H9 (cell line): Measurements from ENCODE around the gene PPARA. TPM values are rescaled to one million over a fixed set of nuclear protein-coding genes. Genes with fewer than 3 reads are reported as not detected.

ENCODE experiments used
- DNase-seq: peaks from one replicate; pipeline ENCODE4 v3.0.0-alpha.2; 2017
- H2AFZ ChIP-seq: one replicate; pipeline ENCODE4 v1.6.1; 2013; ENCODE audit warnings: mild to moderate bottlenecking, low read length, control low read depth, moderate library complexity
- H2AK5ac ChIP-seq: 2 replicates; pipeline ENCODE4 v1.6.1; 2013; ENCODE audit warnings: low read length, control low read depth, mixed read lengths; ENCODE audit not compliant: insufficient read length
- H2BK120ac ChIP-seq: one replicate; pipeline ENCODE4 v1.6.1; 2013; ENCODE audit warnings: low read depth, mild to moderate bottlenecking, low read length, control low read depth, inconsistent platforms; ENCODE audit not compliant: poor library complexity, severe bottlenecking
- H2BK12ac ChIP-seq: 2 replicates; pipeline ENCODE4 v1.6.1; 2013; ENCODE audit warnings: low read length, control low read depth, mixed read lengths, low read depth; ENCODE audit not compliant: insufficient read length
- H2BK15ac ChIP-seq: 2 replicates; pipeline ENCODE4 v1.6.1; 2013; ENCODE audit warnings: low read depth, low read length, control low read depth
- H2BK20ac ChIP-seq: one replicate; pipeline ENCODE4 v1.6.1; 2013; ENCODE audit warnings: low read depth, mild to moderate bottlenecking, low read length, control low read depth, inconsistent platforms; ENCODE audit not compliant: poor library complexity, severe bottlenecking
- H2BK5ac ChIP-seq: 2 replicates; pipeline ENCODE4 v1.6.1; 2013; ENCODE audit warnings: low read length, control low read depth, mixed read lengths; ENCODE audit not compliant: insufficient read length
- H3K14ac ChIP-seq: 2 replicates; pipeline ENCODE4 v1.6.1; 2013; ENCODE audit warnings: low read length, control low read depth; ENCODE audit not compliant: insufficient read depth
- H3K18ac ChIP-seq: 2 replicates; pipeline ENCODE4 v1.6.1; 2013; ENCODE audit warnings: low read depth, mild to moderate bottlenecking, mixed read lengths, low read length, control low read depth; ENCODE audit not compliant: insufficient read length
- H3K23ac ChIP-seq: 2 replicates; pipeline ENCODE4 v1.6.1; 2013; ENCODE audit warnings: low read length, control low read depth, mixed read lengths, low read depth; ENCODE audit not compliant: insufficient read length
- H3K23me2 ChIP-seq: 2 replicates; pipeline ENCODE4 v1.6.1; 2013; ENCODE audit warnings: low read depth, mild to moderate bottlenecking, mixed read lengths, low read length, control low read depth; ENCODE audit not compliant: insufficient read length, poor library complexity, severe bottlenecking
- H3K27ac ChIP-seq: 2 replicates; pipeline ENCODE4 v1.5.1; 2013; ENCODE audit warnings: low read length, control low read depth, mixed read lengths, low read depth; ENCODE audit not compliant: insufficient read length
- H3K27me3 ChIP-seq: 2 replicates; pipeline ENCODE4 v1.6.1; 2013; ENCODE audit warnings: low read length, control low read depth, inconsistent platforms; ENCODE audit not compliant: insufficient read depth
- H3K4ac ChIP-seq: 2 replicates; pipeline ENCODE4 v1.6.1; 2013; ENCODE audit warnings: low read depth, mild to moderate bottlenecking, control low read depth, inconsistent platforms, low read length, moderate library complexity
- H3K4me1 ChIP-seq: 2 replicates; pipeline ENCODE4 v1.6.1; 2013; ENCODE audit warnings: low read length, control low read depth, inconsistent platforms; ENCODE audit not compliant: insufficient read depth
- H3K4me2 ChIP-seq: 2 replicates; pipeline ENCODE4 v1.6.1; 2013; ENCODE audit warnings: low read length, control low read depth, mixed read lengths; ENCODE audit not compliant: insufficient read length, insufficient read depth
- H3K56ac ChIP-seq: 2 replicates; pipeline ENCODE4 v1.6.1; 2013; ENCODE audit warnings: low read depth, mild to moderate bottlenecking, mixed read lengths, low read length, control low read depth; ENCODE audit not compliant: insufficient read length
- H3K79me1 ChIP-seq: 2 replicates; pipeline ENCODE4 v1.6.1; 2013; ENCODE audit warnings: low read depth, mild to moderate bottlenecking, moderate library complexity, low read length, control low read depth, inconsistent platforms; ENCODE audit not compliant: insufficient read depth, poor library complexity, severe bottlenecking
- H3K79me2 ChIP-seq: 2 replicates; pipeline ENCODE4 v1.6.1; 2013; ENCODE audit warnings: low read length, control low read depth, inconsistent platforms; ENCODE audit not compliant: insufficient read depth
- H3K9ac ChIP-seq: 2 replicates; pipeline ENCODE4 v1.6.1; 2013; ENCODE audit warnings: low read length, control low read depth, mixed read lengths; ENCODE audit not compliant: insufficient read length; ENCODE audit errors: extremely low read depth
- H3K9me3 ChIP-seq: one replicate; pipeline ENCODE4 v1.6.1; 2013; ENCODE audit warnings: low read depth, low read length, inconsistent platforms; ENCODE audit not compliant: control insufficient read depth
- H3T11ph ChIP-seq: one replicate; pipeline ENCODE4 v1.6.1; 2013; ENCODE audit warnings: mild to moderate bottlenecking, low read length, control low read depth, inconsistent platforms
- H4K20me1 ChIP-seq: one replicate; pipeline ENCODE4 v1.6.1; 2013; ENCODE audit not compliant: control insufficient read depth, insufficient read length, insufficient read depth
- H4K5ac ChIP-seq: 2 replicates; pipeline ENCODE4 v1.6.1; 2013; ENCODE audit warnings: low read depth, mild to moderate bottlenecking, mixed read lengths, low read length, control low read depth; ENCODE audit not compliant: insufficient read length
- H4K8ac ChIP-seq: replicated peaks from 2 replicates; pipeline ENCODE4 v1.6.1; 2013; ENCODE audit warnings: low read length, control low read depth, mixed read lengths, low read depth; ENCODE audit not compliant: insufficient read length
- H4K91ac ChIP-seq: 2 replicates; pipeline ENCODE4 v1.6.1; 2013; ENCODE audit warnings: low read depth, mild to moderate bottlenecking, moderate library complexity, mixed read lengths, low read length, control low read depth; ENCODE audit not compliant: insufficient read length
- H3K27ac Mint-ChIP-seq, 3 experiments: 2 replicates in 2 of 3; 3 replicates in 1 of 3; pipeline ENCODE4 v1.8.0; 2020 to 2021; ENCODE audit warnings: mixed read lengths in 3 of 3, mild to moderate bottlenecking in 1 of 3, moderate library complexity in 1 of 3
- H3K27me3 Mint-ChIP-seq: 2 replicates; pipeline ENCODE4 v1.8.0; 2021; ENCODE audit warnings: low read depth, mild to moderate bottlenecking, moderate library complexity, mixed read lengths
- H3K36me3 Mint-ChIP-seq, 3 experiments: 2 replicates in 2 of 3; 3 replicates in 1 of 3; pipeline ENCODE4 v1.8.0; 2020 to 2021; ENCODE audit warnings: low read depth in 3 of 3, mixed read lengths in 3 of 3; ENCODE audit not compliant: insufficient read depth in 1 of 3
- H3K4me1 Mint-ChIP-seq, 2 experiments: 2 replicates each; pipeline ENCODE4 v1.8.0; 2020; ENCODE audit warnings: mixed read lengths in 2 of 2
- H3K4me3 Mint-ChIP-seq, 2 experiments: 2 replicates in 1 of 2; 3 replicates in 1 of 2; pipeline ENCODE4 v1.8.0; 2020 to 2021; ENCODE audit warnings: mild to moderate bottlenecking in 2 of 2, mixed read lengths in 2 of 2, moderate library complexity in 1 of 2
- H3K9me3 Mint-ChIP-seq, 2 experiments: 2 replicates in 1 of 2; 3 replicates in 1 of 2; pipeline ENCODE4 v1.8.0; 2020; ENCODE audit warnings: mild to moderate bottlenecking in 2 of 2, mixed read lengths in 2 of 2, moderate library complexity in 1 of 2
- CTCF ChIP-seq: fragments of 200-600 bp; sonication (generic); conservative IDR thresholded peaks from 3 replicates; pipeline ENCODE4 v1.8.0; 2021; ENCODE audit warnings: antibody characterized with exemption, mild to moderate bottlenecking
- WGBS: extraction: QIAGEN DNeasy Blood & Tissue Kit; methylation state at CpG from one replicate; pipeline ENCODE4 v1.1.7; 2013; ENCODE audit warnings: missing lambda C conversion rate, low lambda C conversion rate, mixed read lengths; ENCODE audit not compliant: insufficient read length; ENCODE audit errors: extremely low coverage; 5-methylcytosine and 5-hydroxymethylcytosine counted together
- total RNA-seq: library from RNA; stranded (reverse); gene quantifications from 2 replicates; pipeline ENCODE4 v1.2.1, GENCODE V29; 2021

PPARA gene
- total RNA-seq, 1 experiment from 2014 or later = 7.3 TPM

GRCh38 chr22:46124383-46125144 lies 25.8 kb upstream of the PPARA start:
- Histone ChIP-seq H2AFZ (no peak overlapping the region), H3K23ac (no peak overlapping the region), H2BK12ac (no peak overlapping the region), H2BK20ac (no peak overlapping the region), H4K8ac (no peak overlapping the region), H3K27ac (no peak overlapping the region), H4K91ac (no peak overlapping the region), H3K4me1 (no peaks in the 10 kb centered on the region), H3K27me3 (no peaks in the 10 kb centered on the region), H3K18ac (no peak overlapping the region), H3T11ph (no peak overlapping the region), H2BK5ac (no peak overlapping the region), H3K79me1 (no peaks in the 10 kb centered on the region), H2BK15ac (no peak overlapping the region), H2AK5ac (no peak overlapping the region), H3K4me2 (no peak overlapping the region), H3K9me3 (no peaks in the 10 kb centered on the region), H3K9ac (no peak overlapping the region), H3K23me2 (no peaks in the 10 kb centered on the region), H3K79me2 (no peaks in the 10 kb centered on the region), H3K4ac (no peak overlapping the region), H3K14ac (no peak overlapping the region; the same call in 1 of the 2 replicates), H4K5ac (no peak overlapping the region), H2BK120ac (no peak overlapping the region), H4K20me1 (no peaks in the 10 kb centered on the region), H3K56ac (no peak overlapping the region)
- H3K4me1 Mint-ChIP-seq = peaks cover 0 to 5% of the 10 kb centered on the region in 2 experiments; a peak in 1 of 4 replicates
- H3K27ac Mint-ChIP-seq = peak overlapping the region in 1 of 3 experiments; percentile 61; a peak in 1 of 7 replicates
- no peaks in the 10 kb centered on the region for H3K9me3 Mint-ChIP-seq
- no peak overlapping the region for H3K4me3 Mint-ChIP-seq
- no CpG with 5 or more reads among the region's 12 CpGs for WGBS
- peaks cover 6% of the 10 kb centered on the region for H3K27me3 Mint-ChIP-seq
- no peak for TF ChIP-seq CTCF
- no peak for DNase-seq
- H3K36me3 Mint-ChIP-seq = no peaks in the 10 kb centered on the region
